ENCODE measurements around the gene TMEM156.

GRCh38 chr4:38955957-38956356, 76.3 kb downstream of the TMEM156 start:
- TF ChIP-seq, protein P1, sequence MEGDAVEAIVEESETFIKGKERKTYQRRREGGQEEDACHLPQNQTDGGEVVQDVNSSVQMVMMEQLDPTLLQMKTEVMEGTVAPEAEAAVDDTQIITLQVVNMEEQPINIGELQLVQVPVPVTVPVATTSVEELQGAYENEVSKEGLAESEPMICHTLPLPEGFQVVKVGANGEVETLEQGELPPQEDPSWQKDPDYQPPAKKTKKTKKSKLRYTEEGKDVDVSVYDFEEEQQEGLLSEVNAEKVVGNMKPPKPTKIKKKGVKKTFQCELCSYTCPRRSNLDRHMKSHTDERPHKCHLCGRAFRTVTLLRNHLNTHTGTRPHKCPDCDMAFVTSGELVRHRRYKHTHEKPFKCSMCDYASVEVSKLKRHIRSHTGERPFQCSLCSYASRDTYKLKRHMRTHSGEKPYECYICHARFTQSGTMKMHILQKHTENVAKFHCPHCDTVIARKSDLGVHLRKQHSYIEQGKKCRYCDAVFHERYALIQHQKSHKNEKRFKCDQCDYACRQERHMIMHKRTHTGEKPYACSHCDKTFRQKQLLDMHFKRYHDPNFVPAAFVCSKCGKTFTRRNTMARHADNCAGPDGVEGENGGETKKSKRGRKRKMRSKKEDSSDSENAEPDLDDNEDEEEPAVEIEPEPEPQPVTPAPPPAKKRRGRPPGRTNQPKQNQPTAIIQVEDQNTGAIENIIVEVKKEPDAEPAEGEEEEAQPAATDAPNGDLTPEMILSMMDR (IDR thresholded peaks at IDR 0.05) = no peak
- TF ChIP-seq POLR2A (IDR thresholded peaks at IDR 0.05) = no peak
